B cell (primary cell): ENCODE results near the gene UBXN10.

ENCODE experiments used
- CTCF ChIP-seq: fragments of 200-600 bp; IDR thresholded peaks from one replicate; pipeline ENCODE4 v1.8.0; 2022; ENCODE audit warnings: antibody characterized with exemption, mild to moderate bottlenecking
- EZH2 ChIP-seq: IDR thresholded peaks from 2 replicates; pipeline ENCODE4 v1.6.1; 2012; ENCODE audit warnings: borderline replicate concordance, low read depth, mild to moderate bottlenecking, moderate library complexity, low read length; ENCODE audit not compliant: insufficient read depth, poor library complexity, severe bottlenecking

DNA sequence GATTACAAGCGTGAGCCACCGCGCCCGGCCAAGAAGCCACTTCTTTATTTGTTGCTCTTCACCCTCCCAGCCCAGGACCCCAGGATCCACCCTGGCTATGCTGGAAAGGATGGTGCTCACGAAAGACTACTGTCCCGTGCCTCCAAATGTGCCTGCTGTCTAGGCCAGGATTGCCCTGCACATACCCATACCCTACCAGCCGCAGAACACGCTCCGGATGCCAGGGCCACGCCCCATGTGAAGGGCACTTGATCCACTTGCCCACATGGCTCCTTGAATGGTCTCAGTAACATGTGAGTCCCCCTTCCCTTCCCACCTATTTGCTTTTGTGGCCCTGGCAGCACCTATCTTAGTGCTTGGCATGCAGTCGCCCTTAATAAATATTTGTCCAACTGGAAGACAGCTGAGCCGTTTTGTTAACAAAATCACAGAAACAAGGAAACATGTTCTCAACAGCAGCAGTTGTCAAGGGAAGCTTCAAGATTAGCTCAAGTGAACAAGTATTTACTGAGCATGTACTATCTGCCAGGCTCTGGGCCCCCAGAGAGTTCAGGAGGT lies 13.8 kb upstream of the UBXN10 start:
- TF ChIP-seq EZH2 (no peak), CTCF (no peak)
